MCF 10A (cell line): ENCODE data around the gene SF3B5. TPM values are rescaled to one million over a fixed set of nuclear protein-coding genes. Genes with fewer than 3 reads are reported as not detected.

Source experiments
- BruUV-seq: library from RNA; stranded (reverse); fragments of 400-500 nt; replicated peaks from 2 replicates; lab custom pipeline; 2021; lab: Mats Ljungman, UMichigan
- CTCF ChIA-PET: fragments of 300-600 bp; sonication (Branson Sonifier 250); formaldehyde crosslinking; extraction: SDS; loops from one replicate; lab custom pipeline; 2021; ENCODE audit warnings: antibody characterized with exemption, inconsistent platforms; lab: Yijun Ruan, JAX
- POLR2A ChIA-PET: fragments of 300-600, 350-650 bp; sonication (Branson Sonifier 250); formaldehyde crosslinking; extraction: SDS; loops from one replicate; lab custom pipeline; 2020; ENCODE audit warnings: antibody characterized with exemption, inconsistent platforms; lab: Yijun Ruan, JAX
- DNase-seq: peaks from one replicate; pipeline ENCODE4 v3.0.0-alpha.2; 2018; ENCODE audit not compliant: unreplicated experiment
- H3K27ac Mint-ChIP-seq: one replicate; pipeline ENCODE4 v1.8.0; 2022; ENCODE audit warnings: mild to moderate bottlenecking, low read depth, mixed read lengths; ENCODE audit not compliant: unreplicated experiment
- H3K27me3 Mint-ChIP-seq: one replicate; pipeline ENCODE4 v1.8.0; 2022; ENCODE audit warnings: mixed read lengths; ENCODE audit not compliant: insufficient read depth, unreplicated experiment
- H3K36me3 Mint-ChIP-seq: one replicate; pipeline ENCODE4 v1.8.0; 2022; ENCODE audit warnings: mild to moderate bottlenecking, moderate library complexity, mixed read lengths; ENCODE audit not compliant: insufficient read depth, unreplicated experiment
- H3K4me1 Mint-ChIP-seq: one replicate; pipeline ENCODE4 v1.8.0; 2022; ENCODE audit warnings: mixed read lengths; ENCODE audit not compliant: insufficient read depth, unreplicated experiment
- H3K4me3 Mint-ChIP-seq: one replicate; pipeline ENCODE4 v1.8.0; 2022; ENCODE audit warnings: mild to moderate bottlenecking, moderate library complexity, mixed read lengths; ENCODE audit not compliant: unreplicated experiment
- H3K9me3 Mint-ChIP-seq: one replicate; pipeline ENCODE4 v1.8.0; 2022; ENCODE audit warnings: mixed read lengths; ENCODE audit not compliant: unreplicated experiment
- intact Hi-C: fragments of 100-400 bp; cut with micrococcal nuclease; formaldehyde crosslinking; loops from 2 replicates; pipeline ENCODE4 v1.14.1; 2022
- total RNA-seq: library from RNA; stranded (reverse); gene quantifications from 2 replicates; pipeline ENCODE4 v1.2.3, GENCODE V29; 2022
- TF ChIP-seq, protein P1 (sequence below): fragments of 200-600 bp; IDR thresholded peaks from one replicate; pipeline ENCODE4 v1.8.0; 2022; ENCODE audit warnings: antibody characterized with exemption, mild to moderate bottlenecking; ENCODE audit not compliant: unreplicated experiment

The SF3B5 gene
- total RNA-seq, 1 experiment from 2014 or later = 211 TPM

- Mint-ChIP-seq H3K4me1 (no peaks in the 10 kb centered on the region), H3K36me3 (no peaks in the 10 kb centered on the region), H3K27ac (no peak overlapping the region), H3K27me3 (peaks cover 53% of the 10 kb centered on the region), H3K4me3 (no peak overlapping the region), H3K9me3 (no peaks in the 10 kb centered on the region)
- DNase-seq = no peak
- POLR2A ChIA-PET = interaction anchor here (0.5 kb wide), 1 partner anchor 10 kb away, joined by 3 read pairs; no protein-coding TSS in a partner anchor
- CTCF ChIA-PET = no interaction called here
- no TSS peak for BruUV-seq
- TF ChIP-seq, protein P1, sequence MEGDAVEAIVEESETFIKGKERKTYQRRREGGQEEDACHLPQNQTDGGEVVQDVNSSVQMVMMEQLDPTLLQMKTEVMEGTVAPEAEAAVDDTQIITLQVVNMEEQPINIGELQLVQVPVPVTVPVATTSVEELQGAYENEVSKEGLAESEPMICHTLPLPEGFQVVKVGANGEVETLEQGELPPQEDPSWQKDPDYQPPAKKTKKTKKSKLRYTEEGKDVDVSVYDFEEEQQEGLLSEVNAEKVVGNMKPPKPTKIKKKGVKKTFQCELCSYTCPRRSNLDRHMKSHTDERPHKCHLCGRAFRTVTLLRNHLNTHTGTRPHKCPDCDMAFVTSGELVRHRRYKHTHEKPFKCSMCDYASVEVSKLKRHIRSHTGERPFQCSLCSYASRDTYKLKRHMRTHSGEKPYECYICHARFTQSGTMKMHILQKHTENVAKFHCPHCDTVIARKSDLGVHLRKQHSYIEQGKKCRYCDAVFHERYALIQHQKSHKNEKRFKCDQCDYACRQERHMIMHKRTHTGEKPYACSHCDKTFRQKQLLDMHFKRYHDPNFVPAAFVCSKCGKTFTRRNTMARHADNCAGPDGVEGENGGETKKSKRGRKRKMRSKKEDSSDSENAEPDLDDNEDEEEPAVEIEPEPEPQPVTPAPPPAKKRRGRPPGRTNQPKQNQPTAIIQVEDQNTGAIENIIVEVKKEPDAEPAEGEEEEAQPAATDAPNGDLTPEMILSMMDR = no peak
- intact Hi-C loops = no loop called here
Observed at GRCh38 chr6:144066741-144067484, 28.5 kb downstream of the SF3B5 start.

DNA sequence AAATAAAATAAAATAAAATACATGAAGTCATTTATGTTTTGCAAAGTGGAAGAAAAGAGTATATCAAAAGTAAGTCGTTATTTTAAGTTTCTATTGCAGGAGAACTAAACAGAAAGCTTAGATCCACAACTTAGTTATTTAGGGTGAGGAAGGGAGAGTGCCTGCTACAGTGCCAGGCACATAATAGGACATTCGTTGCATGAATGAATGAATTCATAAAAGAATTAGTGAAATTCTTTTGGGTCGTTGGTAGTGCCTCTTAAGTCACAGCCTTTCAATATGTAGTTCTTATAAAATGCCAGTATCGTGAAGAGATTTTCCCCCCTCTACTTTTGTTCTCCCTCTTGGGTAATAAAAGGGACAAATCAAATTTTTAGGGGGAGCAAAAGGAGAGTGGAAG, 29.1 kb downstream of the SF3B5 start:
- POLR2A ChIA-PET = interaction anchor here (0.6 kb wide), 1 partner anchor 18 kb away, joined by 3 read pairs; no protein-coding TSS in a partner anchor
- Mint-ChIP-seq H3K4me3 (no peak overlapping the region), H3K36me3 (no peaks in the 10 kb centered on the region), H3K4me1 (no peaks in the 10 kb centered on the region), H3K27ac (no peak overlapping the region), H3K27me3 (peaks cover 47% of the 10 kb centered on the region), H3K9me3 (no peaks in the 10 kb centered on the region)
- no TSS peak for BruUV-seq
- intact Hi-C loops = no loop called here
- CTCF ChIA-PET = no interaction called here
- no peak for DNase-seq
- TF ChIP-seq, protein P1 = no peak

DNA sequence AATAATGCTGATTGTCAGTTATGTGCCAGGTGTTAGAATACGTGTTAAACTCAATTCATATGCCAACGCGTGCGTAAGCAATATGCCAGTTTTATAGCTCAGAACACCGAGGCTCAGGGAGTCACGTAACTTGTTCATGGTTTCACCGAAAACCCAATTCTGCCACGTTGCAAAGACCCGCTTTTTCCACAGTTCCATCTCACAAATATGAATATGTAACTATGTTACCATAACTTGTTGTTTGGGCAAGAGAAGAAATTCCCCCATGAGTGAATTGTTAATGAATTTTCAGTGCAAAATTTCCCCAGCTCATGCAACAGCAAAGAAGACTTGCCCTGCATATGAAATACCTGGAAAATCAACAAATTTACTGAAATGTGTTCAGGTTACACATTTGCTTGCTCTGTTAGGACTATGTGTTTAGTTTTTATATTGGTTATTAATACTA, 30.1 kb downstream of the SF3B5 start:
- ChIA-PET POLR2A (interaction anchor here (0.6 to 1.1 kb wide), 3 partner anchors 10 to 30 kb away, joined by 3 to 4 read pairs (median 3); partner anchors contain the start of gene SF3B5), CTCF (no interaction called here)
- Mint-ChIP-seq H3K4me3 (peak overlapping the region; percentile 78), H3K4me1 (no peaks in the 10 kb centered on the region), H3K9me3 (no peaks in the 10 kb centered on the region), H3K27ac (no peak overlapping the region), H3K36me3 (no peaks in the 10 kb centered on the region), H3K27me3 (peaks cover 42% of the 10 kb centered on the region)
- TF ChIP-seq, protein P1 = no peak
- BruUV-seq = no TSS peak
- no peak for DNase-seq
- intact Hi-C loops = no loop called here

- H3K4me1 Mint-ChIP-seq = no peaks in the 10 kb centered on the region
- no TSS peak for BruUV-seq
- no peaks in the 10 kb centered on the region for H3K9me3 Mint-ChIP-seq
- CTCF ChIA-PET = interaction anchor here (0.5 to 0.7 kb wide), 4 partner anchors 19 to 583 kb away, joined by 3 to 4 read pairs (median 4); no protein-coding TSS in a partner anchor
- POLR2A ChIA-PET = interaction anchor here (0.6 to 1.3 kb wide), 6 partner anchors 10 to 948 kb away, joined by 3 to 5 read pairs (median 3); partner anchors contain the start of gene SF3B5
- no peak for DNase-seq
- TF ChIP-seq, protein P1 = no peak
- peak overlapping the region; percentile 78 for H3K4me3 Mint-ChIP-seq
- no peaks in the 10 kb centered on the region for H3K36me3 Mint-ChIP-seq
- intact Hi-C loops = no loop called here
- no peak overlapping the region for H3K27ac Mint-ChIP-seq
- H3K27me3 Mint-ChIP-seq = peaks cover 42% of the 10 kb centered on the region
Observed at GRCh38 chr6:144064402-144065212, 30.8 kb downstream of the SF3B5 start.
